Ishikawa (cell line): ENCODE data around the gene DOCK6.

Experiments used
- CEBPB ChIP-seq: IDR thresholded peaks from 2 replicates; pipeline ENCODE4 v1.6.1; 2012
- CREB1 ChIP-seq: IDR thresholded peaks from 2 replicates; pipeline ENCODE4 v1.6.1; 2012; ENCODE audit warnings: low read depth
- EGR1 ChIP-seq: IDR thresholded peaks from 2 replicates; pipeline ENCODE4 v1.6.1; 2012
- EP300 ChIP-seq: IDR thresholded peaks from 2 replicates; pipeline ENCODE4 v1.6.1; 2012; ENCODE audit warnings: borderline replicate concordance
- FOXM1 ChIP-seq: IDR thresholded peaks from 2 replicates; pipeline ENCODE4 v1.6.1; 2012; ENCODE audit warnings: low read depth, borderline replicate concordance
- MAX ChIP-seq: IDR thresholded peaks from 2 replicates; pipeline ENCODE4 v1.6.1; 2012
- NFIC ChIP-seq: IDR thresholded peaks from 2 replicates; pipeline ENCODE4 v1.6.1; 2012
- RAD21 ChIP-seq: IDR thresholded peaks from 2 replicates; pipeline ENCODE4 v1.6.1; 2012; ENCODE audit warnings: low read depth
- REST ChIP-seq: IDR thresholded peaks from 2 replicates; pipeline ENCODE4 v1.6.1; 2012; ENCODE audit warnings: low read depth, mild to moderate bottlenecking
- TAF1 ChIP-seq: IDR thresholded peaks from 2 replicates; pipeline ENCODE4 v1.6.1; 2012; ENCODE audit warnings: low read depth, mild to moderate bottlenecking
- TCF12 ChIP-seq: IDR thresholded peaks from 2 replicates; pipeline ENCODE4 v1.6.1; 2012; ENCODE audit warnings: low read depth
- TEAD4 ChIP-seq: IDR thresholded peaks from 2 replicates; pipeline ENCODE4 v1.6.1; 2012
- USF1 ChIP-seq: IDR thresholded peaks from 2 replicates; pipeline ENCODE4 v1.6.1; 2012
- YY1 ChIP-seq: IDR thresholded peaks from 2 replicates; pipeline ENCODE4 v1.6.1; 2012; ENCODE audit warnings: low read depth
- ZBTB7A ChIP-seq: IDR thresholded peaks from 2 replicates; pipeline ENCODE4 v1.6.1; 2012; ENCODE audit warnings: low read depth

DOCK6 gene

GRCh38 chr19:11299946-11300810, 37.9 kb upstream of the DOCK6 start:
- TF ChIP-seq TEAD4 (no peak), CREB1 (no peak), NFIC (no peak), EP300 (no peak), MAX (no peak), EGR1 (no peak), CEBPB (no peak), RAD21 (no peak), USF1 (no peak), ZBTB7A (no peak), YY1 (no peak), FOXM1 (no peak), REST (no peak)

- TF ChIP-seq CEBPB (no peak), FOXM1 (no peak), EGR1 (no peak), NFIC (no peak), MAX (no peak)
Measured at GRCh38 chr19:11296264-11296663, 33.9 kb upstream of the DOCK6 start.

- TF ChIP-seq USF1 (no peak), RAD21 (peak; percentile 21; the same call in 1 of the 2 replicates), NFIC (no peak)
Measured at GRCh38 chr19:11295665-11296245, 33.4 kb upstream of the DOCK6 start, which contains the start of gene TSPAN16. Gene TSPAN16 (plus strand): TSS chr19:11296160. CDS start chr19:11296298, 138 bp downstream.

GRCh38 chr19:11295180-11295579, 32.9 kb upstream of the DOCK6 start:
- TF ChIP-seq FOXM1 (no peak), MAX (no peak), NFIC (no peak), ZBTB7A (no peak), TEAD4 (no peak), TCF12 (no peak), USF1 (no peak), CEBPB (no peak), RAD21 (no peak), TAF1 (no peak), YY1 (no peak), REST (no peak)

GRCh38 chr19:11293433-11294389, 31.4 kb upstream of the DOCK6 start:
- TF ChIP-seq MAX (peak; percentile 40; the same call in 1 of the 2 replicates), CEBPB (peak; percentile 79), YY1 (0 out of 2 replicates have a peak, but pooled peaks have one; percentile 44), FOXM1 (no peak), USF1 (no peak), ZBTB7A (peak; percentile 93), EGR1 (no peak), TCF12 (peak; percentile 70), TAF1 (no peak), NFIC (peak; percentile 73), CREB1 (no peak), REST (0 out of 2 replicates have a peak, but pooled peaks have one; percentile 31), RAD21 (peak; percentile 98), TEAD4 (peak; percentile 48; the same call in 1 of the 2 replicates), EP300 (0 out of 2 replicates have a peak, but pooled peaks have one; percentile 50)
